Activated naive CD4-positive, alpha-beta T cell treated with anti-CD3 and anti-CD28 coated beads, Interleukin-2, amount 50 U/mL, for 72 hours (primary cell): ENCODE results near the gene ARHGAP25. TPM values are rescaled to one million over a fixed set of nuclear protein-coding genes. Genes with fewer than 3 reads are reported as not detected.
A peak's percentile ranks its signal among the peaks of the same experiment; 100 is the strongest.
"Not testable (repeated sequence)": the region's sequence is repeated elsewhere in the genome, so short reads cannot be mapped to it uniquely, and the experiment has no call there.

Experiments used
- ATAC-seq, 2 donors: fragments of 150-1000 bp; cut with Tn5 transposase; 2 replicates each; pipeline ENCODE4 v1.10.0; 2021; ENCODE audit warnings: mild to moderate bottlenecking in 2 of 2, moderate library complexity in 2 of 2
- DNase-seq, 2 donors: peaks; one replicate each; pipeline ENCODE4 v3.0.0; 2021 to 2022; ENCODE audit warnings: low spot score in 2 of 2
- H3K27ac Mint-ChIP-seq, 2 donors: one replicate each; pipeline ENCODE4 v1.8.0; 2022; ENCODE audit warnings: mild to moderate bottlenecking in 2 of 2, mixed read lengths in 2 of 2
- H3K36me3 Mint-ChIP-seq, 2 donors: one replicate each; pipeline ENCODE4 v1.8.0; 2022; ENCODE audit warnings: mixed read lengths in 2 of 2
- H3K9me3 Mint-ChIP-seq, 2 donors: one replicate each; pipeline ENCODE4 v1.8.0; 2022; ENCODE audit warnings: mixed read lengths in 2 of 2
- total RNA-seq, 2 donors: library from RNA; stranded (reverse); gene quantifications; one replicate each; pipeline ENCODE4 v1.2.3, GENCODE V29; 2022

Gene ARHGAP25
- total RNA-seq, 2 donors from 2014 or later = 37.7 to 43.0 TPM

DNA sequence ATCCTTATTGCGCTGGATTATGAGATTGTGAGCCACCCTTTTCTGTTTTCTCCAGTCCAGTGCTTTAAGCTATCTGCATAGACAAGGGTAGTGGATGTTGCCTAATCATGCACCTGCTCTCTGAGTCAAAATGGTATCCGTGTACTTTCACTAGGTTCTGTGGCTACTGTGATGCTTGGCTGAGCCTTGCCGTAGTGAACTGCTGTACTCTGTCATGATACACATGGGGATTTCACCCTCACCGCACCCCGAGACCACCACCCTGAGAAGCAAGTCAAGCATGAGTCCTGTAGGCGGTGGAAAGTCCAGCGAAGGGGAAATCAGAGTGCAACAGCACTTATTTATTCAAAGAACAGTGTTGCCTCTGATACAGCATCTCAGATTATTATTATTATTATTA, 55.0 kb downstream of the ARHGAP25 start:
- H3K36me3 Mint-ChIP-seq = peaks cover 12 to 26% of the 10 kb centered on the region in 2 donors
- peak overlapping the region; percentile 3 to 7 for H3K27ac Mint-ChIP-seq
- ATAC-seq = peak; percentile 91 to 95
- H3K9me3 Mint-ChIP-seq = no peaks in the 10 kb centered on the region
- DNase-seq = peak in 1 of 2 donors; percentile 27

DNA sequence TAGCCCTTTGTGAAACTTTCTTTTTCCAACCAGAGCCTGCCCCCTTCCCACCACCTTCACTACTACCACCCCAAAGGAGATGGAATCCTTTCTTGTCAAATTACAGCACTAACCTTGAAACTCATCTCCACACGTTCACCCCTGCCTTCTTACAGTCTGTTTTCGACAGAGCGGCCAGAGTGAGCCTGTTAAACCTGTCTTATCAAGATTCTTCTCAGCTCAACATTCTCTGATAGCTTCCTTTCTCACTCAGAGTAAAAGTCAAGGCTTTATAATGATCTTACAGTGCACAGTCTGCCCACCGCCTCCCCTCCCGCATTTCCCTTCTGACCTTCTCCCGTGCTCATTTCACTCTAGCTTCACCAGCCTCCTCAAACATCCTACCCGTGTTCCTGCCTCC, 56.0 kb downstream of the ARHGAP25 start:
- ATAC-seq (no peak), DNase-seq (no peak)
- Mint-ChIP-seq H3K9me3 (no peaks in the 10 kb centered on the region), H3K36me3 (peaks cover 12 to 36% of the 10 kb centered on the region in 2 donors), H3K27ac (peak overlapping the region; percentile 1 to 52)

DNA sequence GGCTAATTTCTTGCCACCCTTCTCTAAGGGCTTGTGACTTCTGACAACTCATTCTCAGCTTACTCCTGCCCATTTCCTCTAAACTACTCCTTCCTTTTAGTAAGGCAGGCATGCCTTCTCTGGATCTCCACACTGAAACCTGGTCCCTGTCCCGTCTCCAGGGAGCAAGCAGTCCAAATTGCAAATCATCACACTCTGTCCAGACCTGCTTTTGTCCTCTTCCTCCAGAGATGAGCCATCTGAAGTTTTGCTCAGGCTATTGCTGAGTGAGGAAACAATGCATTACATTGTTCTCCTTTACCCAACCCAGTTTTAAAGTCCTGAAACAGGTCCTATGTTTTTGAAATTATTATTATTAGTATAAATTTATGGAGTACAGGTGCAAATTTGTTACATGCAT, 57.3 kb downstream of the ARHGAP25 start:
- DNase-seq (no peak), ATAC-seq (no peak)
- Mint-ChIP-seq H3K9me3 (peaks cover 0 to 4% of the 10 kb centered on the region in 2 donors), H3K27ac (peak overlapping the region; percentile 22 to 57), H3K36me3 (peaks cover 21 to 47% of the 10 kb centered on the region in 2 donors)

DNA sequence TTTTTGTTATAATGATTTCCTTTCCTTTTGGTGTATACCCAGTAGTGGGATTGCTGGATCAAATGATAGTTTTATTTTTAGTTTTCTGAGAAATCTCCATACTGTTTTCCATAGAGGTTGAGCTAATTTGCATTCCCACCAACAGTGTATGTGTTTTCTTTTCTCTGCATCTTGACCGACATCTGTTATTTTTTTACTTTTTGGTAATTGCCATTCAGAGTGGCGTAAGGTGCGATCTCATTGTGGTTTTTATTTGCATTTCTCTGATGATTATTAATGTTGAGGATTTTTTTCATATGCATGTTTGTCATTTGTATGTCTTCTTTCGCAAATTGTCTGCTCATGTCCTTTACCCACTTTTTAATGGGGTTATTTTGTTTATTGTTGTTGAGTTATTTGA, 58.1 kb downstream of the ARHGAP25 start:
- H3K36me3 Mint-ChIP-seq = peaks cover 24 to 52% of the 10 kb centered on the region in 2 donors
- DNase-seq (no peak), ATAC-seq (no peak)
- peak overlapping the region in 1 of 2 donors; percentile 22 for H3K27ac Mint-ChIP-seq
- peaks cover 0 to 4% of the 10 kb centered on the region in 2 donors for H3K9me3 Mint-ChIP-seq

DNA sequence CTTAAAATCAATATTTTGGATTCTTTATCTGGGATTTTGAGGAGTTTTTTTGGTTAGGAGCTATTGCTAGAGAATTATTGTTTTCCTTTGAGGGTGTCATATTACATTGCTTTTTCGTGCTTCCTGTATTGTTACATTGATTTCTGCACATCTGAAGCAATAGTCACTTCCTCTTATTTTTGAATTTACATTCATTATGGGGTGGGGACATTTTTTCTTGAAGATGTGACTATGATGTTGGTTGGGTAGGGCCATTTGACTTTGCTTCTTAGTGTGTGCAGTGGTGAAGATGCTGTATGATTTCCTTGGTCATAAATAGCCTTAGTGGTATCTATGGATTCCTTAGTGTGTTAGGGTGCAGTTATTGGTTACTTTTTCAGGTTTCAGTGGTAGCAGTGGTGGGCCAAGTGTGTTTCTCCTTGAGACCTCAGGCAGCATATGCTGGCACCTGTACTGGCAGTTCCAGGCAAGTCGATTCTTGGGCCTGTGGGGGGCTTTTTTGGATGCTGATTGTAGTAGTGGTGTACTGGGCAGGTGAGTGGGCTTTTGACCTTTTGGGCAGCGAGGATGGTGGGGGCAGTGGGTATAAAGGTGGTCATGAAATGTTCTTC, 61.8 kb downstream of the ARHGAP25 start:
- DNase-seq = no peak
- peak; percentile 70 to 88 for ATAC-seq
- Mint-ChIP-seq H3K36me3 (peaks cover 38 to 63% of the 10 kb centered on the region in 2 donors), H3K9me3 (peaks cover 0 to 4% of the 10 kb centered on the region in 2 donors), H3K27ac (peak overlapping the region; percentile 64 to 82)

DNA sequence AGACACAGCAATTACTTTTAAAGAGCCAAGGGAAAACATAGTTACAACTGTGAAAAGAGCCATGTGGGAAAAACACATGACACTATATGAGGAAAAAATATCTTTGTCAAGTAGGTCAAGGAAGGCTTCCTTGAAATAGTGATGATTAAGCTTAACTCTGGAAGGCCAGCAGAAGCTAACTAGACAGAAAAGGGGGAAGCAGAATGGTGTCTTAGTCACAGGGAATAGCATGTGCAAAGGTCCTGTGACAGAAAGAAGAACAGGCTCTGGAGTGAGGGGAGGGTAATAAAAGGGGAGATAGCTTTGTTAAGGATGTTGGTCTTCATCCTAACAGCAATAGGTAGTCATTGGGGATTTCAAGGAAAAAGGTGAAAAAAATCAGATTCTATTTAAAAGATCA, 64.0 kb downstream of the ARHGAP25 start:
- Mint-ChIP-seq H3K36me3 (peaks cover 29 to 51% of the 10 kb centered on the region in 2 donors), H3K27ac (peak overlapping the region; percentile 36 to 79)

DNA sequence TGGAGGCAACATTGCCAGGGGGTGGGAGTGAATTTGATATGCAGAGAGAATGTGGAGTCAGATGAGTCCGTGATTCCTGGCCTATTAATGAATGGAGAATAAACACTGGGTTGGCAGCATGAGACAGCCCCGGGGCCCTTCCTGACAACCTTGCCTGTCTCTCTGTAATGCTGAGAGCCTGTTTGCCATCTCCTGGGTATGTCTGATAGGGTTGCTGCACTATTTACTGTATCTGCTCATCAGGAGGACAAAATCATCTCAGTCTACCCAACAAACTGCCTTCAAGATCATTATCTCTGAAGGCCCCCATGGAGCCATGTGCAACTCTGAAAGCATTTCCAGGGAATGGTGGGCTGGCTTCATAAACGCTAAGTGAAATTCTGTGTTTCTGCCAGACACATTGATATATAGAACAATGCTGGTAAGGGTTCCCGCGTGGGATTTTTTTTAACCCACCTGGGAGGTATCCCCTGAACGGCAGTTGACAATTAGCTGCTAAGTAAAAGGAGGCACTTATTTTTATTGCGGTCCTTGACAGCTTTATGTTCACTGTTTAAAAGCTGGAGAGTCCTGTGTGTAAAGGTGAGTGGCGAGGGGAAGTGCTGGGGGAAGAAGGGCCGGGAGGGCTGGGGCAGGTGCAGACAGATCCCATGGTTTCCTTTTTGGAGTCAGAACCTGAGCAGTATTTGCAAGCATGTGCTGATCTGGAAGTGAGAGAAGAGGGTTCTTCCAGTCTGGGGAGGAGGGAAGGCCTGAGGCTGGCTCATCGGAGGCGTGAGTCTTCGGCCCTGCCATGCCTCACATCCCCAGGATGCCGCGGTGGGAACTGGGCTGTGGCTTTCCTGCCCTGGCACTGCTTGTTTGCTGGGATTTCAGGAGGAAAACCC, 64.8 kb downstream of the ARHGAP25 start:
- peaks cover 29 to 50% of the 10 kb centered on the region in 2 donors for H3K36me3 Mint-ChIP-seq
- H3K9me3 Mint-ChIP-seq = peaks cover 0 to 4% of the 10 kb centered on the region in 2 donors
- DNase-seq (no peak), ATAC-seq (no peak)
- H3K27ac Mint-ChIP-seq = peak overlapping the region in 1 of 2 donors; percentile 36

More for the DNA sequence above, 64.0 kb downstream of the ARHGAP25 start:
- ATAC-seq (no peak), DNase-seq (no peak)
- peaks cover 0 to 4% of the 10 kb centered on the region in 2 donors for H3K9me3 Mint-ChIP-seq

DNA sequence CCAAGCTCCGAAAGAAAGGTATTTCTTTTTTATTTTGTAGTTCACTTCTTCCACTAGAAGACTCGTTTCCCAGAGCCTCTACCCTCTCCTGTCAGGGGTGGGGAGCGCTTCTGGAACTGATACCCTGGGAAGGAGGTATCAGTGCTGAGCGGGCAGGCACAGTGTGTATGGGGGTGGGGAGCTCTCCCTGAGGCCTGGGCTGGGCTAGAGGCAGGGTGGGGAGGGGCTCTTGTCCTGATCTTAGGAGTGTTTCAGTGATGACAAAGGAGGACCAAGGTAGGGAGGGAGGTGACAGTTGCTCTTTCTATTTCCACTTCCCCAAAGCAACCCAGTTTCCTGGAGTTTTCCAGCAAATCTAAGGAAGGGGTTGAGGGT, 65.4 kb downstream of the ARHGAP25 start:
- Mint-ChIP-seq H3K36me3 (peaks cover 29 to 44% of the 10 kb centered on the region in 2 donors), H3K27ac (peak overlapping the region; percentile 36 to 45), H3K9me3 (peaks cover 0 to 4% of the 10 kb centered on the region in 2 donors)
- no peak for DNase-seq
- ATAC-seq = no peak

DNA sequence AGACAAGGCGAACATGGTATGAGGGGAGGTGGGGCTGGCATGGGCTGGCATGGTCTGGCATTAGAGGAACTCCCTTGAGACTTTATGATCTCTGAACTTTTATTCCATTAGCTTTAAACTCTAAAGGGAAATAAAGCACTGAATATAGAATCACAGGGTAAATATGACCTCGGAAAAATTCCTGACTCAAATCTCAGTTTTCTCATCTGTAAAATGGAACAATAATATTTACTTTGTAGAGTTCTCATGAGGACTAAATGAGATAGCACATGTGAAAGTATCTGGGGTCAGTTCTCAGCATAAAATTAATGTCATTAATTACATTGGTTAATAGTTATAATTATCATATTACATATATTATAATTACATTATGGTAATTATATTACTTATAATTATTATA, 65.9 kb downstream of the ARHGAP25 start:
- no peak for DNase-seq
- H3K27ac Mint-ChIP-seq = peak overlapping the region; percentile 36 to 45
- ATAC-seq = no peak
- H3K36me3 Mint-ChIP-seq = peaks cover 29 to 39% of the 10 kb centered on the region in 2 donors
- peaks cover 0 to 4% of the 10 kb centered on the region in 2 donors for H3K9me3 Mint-ChIP-seq

DNA sequence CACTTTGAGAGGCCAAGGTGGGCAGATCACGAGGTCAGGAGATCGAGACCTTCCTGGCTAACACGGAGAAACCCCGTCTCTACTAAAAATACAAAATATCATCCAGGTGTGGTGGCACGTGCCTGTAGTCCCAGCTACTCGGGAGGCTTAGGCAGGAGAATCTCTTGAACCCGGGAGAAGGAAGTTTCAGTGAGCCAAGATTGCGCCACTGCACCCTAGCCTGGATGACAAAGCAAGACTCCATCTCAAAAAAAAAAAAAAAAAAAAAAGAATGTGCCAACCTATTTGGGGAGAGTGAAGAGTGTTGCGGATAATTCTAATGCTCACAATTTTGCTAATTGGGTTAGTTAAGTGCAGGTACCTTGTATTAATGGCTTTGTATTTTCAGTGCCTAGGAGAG, 67.5 kb downstream of the ARHGAP25 start:
- Mint-ChIP-seq H3K27ac (peak overlapping the region in 1 of 2 donors; percentile 54), H3K36me3 (peaks cover 20 to 27% of the 10 kb centered on the region in 2 donors)
- not testable (repeated sequence) for ATAC-seq, H3K9me3 Mint-ChIP-seq, DNase-seq

DNA sequence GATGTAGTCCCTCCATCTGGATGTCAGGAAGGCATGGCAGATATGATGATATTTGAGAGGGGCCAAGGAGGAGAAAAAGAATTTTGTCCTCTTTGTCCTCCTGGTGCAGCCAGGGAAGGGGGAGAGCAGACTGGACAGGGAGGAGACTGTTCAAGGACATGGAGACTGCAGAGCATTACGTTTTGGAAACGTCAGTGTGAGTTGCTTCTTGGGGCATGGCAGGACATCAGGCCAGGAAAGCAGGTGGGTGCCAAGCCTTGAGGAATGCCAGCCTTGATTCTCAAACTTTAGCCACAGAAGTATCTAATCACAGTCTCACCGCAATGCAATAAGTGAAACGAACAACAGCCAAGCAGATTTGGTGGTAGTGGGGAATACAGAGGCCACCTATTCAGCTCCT, 70.4 kb downstream of the ARHGAP25 start:
- ATAC-seq (no peak), DNase-seq (no peak)
- no peaks in the 10 kb centered on the region for H3K9me3 Mint-ChIP-seq
- H3K27ac Mint-ChIP-seq = peak overlapping the region; percentile 43 to 53
- H3K36me3 Mint-ChIP-seq = peaks cover 20 to 30% of the 10 kb centered on the region in 2 donors

DNA sequence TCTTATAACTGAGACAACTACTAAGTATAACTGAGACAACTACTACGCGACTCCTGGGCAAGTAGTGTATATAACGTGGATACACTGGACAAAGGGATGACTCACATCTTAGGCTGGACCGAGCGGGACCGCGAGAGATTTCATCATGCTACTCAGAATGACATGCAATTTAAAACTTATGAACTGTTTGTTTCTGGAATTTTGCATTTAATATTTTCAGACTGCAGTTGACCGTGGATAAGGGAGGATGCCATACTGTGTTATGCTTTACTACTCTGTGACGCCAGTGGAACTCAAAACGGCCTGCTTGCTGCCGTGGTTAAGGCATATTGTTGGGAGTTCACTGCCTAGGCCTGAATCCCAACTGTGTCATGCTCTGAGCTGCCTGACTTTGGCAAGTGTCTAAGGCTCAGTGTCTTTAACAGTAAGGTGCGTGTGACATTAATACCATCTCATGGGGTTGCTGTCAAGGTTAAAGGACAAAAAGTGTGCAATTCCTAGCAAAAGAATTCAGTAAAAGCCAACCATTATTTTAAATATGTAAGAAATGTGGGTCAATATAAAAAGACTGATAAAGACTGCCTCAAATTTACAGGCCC, 72.0 kb downstream of the ARHGAP25 start:
- ATAC-seq (no peak), DNase-seq (no peak)
- H3K9me3 Mint-ChIP-seq = no peaks in the 10 kb centered on the region
- peaks cover 14 to 24% of the 10 kb centered on the region in 2 donors for H3K36me3 Mint-ChIP-seq
- peak overlapping the region in 1 of 2 donors; percentile 35 for H3K27ac Mint-ChIP-seq

DNA sequence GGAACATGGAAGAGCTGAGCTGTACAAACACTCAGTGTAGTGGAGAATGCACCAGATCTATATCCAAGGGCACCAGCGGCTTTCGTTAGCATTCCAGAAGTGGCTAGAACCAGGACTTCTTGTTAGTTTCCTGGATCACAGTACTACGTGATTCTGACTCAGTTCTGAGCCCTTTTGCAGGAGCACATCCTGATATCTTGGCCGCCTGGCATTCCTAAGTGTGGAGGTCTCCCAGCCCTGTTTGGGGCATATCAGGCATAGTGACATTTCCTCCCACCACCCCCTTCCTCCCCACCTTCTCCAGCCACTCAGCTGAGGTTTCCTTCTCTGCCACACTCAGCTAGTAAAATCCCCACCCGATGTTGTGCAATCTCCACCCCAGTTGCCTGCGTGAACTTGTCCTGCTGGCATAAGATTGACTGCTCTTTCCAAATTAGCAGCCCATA, 73.2 kb downstream of the ARHGAP25 start:
- peak overlapping the region; percentile 40 to 64 for H3K27ac Mint-ChIP-seq
- H3K9me3 Mint-ChIP-seq = no peaks in the 10 kb centered on the region
- peaks cover 21 to 28% of the 10 kb centered on the region in 2 donors for H3K36me3 Mint-ChIP-seq
- no peak for DNase-seq
- peak in 1 of 2 donors; percentile 22 for ATAC-seq

DNA sequence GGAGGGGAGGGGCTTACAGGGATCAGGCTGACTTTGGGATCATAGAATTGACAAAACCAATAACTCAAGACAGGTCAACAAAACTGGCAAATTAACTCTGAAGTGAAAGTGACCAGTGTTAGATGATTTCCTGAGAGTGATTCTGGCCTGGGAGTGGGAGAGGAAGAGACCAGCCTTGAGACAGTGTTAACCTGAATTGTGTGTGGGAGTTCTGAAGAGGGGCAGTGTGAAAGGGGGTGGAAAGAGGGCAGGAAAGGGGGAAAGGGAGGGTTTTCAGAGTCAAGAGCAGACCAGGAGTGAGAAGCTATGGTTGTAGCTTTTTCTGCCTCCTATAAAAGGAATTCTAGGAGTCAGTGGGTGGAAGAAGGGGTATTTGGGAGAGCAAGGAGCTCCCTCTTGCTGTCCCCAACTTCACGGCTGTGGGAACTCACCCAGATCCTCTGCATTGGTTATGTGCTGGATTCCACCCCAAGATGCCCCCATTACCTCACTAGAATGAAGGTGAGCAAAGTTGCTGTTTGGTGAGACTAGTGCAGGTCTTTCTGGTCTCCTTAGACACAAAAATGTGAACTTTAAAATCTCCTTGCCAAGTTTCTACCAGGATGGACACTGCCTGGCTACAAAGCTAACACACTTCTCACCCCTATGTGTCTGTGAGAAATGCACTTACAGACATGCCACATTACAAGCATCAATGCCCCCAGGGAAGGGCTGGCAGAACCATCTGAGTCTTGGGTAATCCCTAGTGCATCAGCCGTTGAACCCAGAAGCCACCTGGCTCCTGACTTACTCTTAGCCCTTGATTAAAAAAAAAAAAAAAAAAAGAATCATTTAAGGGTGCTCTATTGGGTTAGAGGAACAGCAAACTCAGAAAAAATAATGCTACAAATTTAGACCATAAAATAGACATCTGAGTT, 75.0 kb downstream of the ARHGAP25 start:
- Mint-ChIP-seq H3K27ac (peak overlapping the region; percentile 57 to 64), H3K9me3 (no peaks in the 10 kb centered on the region), H3K36me3 (peaks cover 28 to 39% of the 10 kb centered on the region in 2 donors)
- ATAC-seq (no peak), DNase-seq (no peak)

DNA sequence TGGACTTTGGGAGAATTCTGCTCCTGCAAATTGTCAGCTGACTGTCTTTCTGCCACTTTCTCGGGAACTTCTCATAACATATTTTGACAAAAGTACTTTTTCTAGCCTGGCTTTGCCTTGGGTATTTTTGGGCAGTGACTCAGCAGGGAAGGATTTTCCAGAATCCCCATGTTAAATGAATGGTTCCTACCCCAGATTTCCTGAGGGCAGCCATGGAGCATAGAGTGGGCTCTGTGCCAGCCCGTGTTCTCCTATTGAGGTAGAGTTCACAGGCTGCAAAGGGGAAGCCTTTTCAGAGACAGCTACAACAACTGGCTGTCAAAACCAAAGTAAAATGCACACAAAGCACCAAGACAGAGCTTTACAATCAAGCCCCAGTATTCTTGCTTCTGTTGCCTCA, 76.8 kb downstream of the ARHGAP25 start:
- ATAC-seq (no peak), DNase-seq (no peak)
- peak overlapping the region; percentile 52 to 65 for H3K27ac Mint-ChIP-seq
- H3K9me3 Mint-ChIP-seq = no peaks in the 10 kb centered on the region
- H3K36me3 Mint-ChIP-seq = peaks cover 28 to 39% of the 10 kb centered on the region in 2 donors

DNA sequence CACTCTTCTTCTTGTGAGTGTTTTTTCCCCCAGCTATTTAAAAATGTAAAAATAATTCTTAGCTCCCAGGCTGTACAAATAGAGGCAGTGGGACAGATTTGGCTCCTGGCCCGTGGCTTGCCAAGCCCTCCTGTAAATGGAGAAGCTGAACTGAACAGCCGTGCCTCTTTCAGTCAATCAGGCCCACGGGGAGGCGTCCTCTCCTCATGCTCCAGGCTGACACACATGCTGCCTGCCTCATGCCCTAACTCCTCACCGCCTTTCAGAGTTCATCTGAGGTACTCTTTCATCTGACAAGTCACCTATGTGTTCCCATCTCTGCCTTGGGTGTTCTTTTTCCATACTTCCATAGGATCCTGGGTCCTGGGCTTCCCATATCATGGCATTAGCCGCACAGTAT, 77.6 kb downstream of the ARHGAP25 start:
- no peak for DNase-seq
- no peak for ATAC-seq
- Mint-ChIP-seq H3K9me3 (no peaks in the 10 kb centered on the region), H3K36me3 (peaks cover 26 to 37% of the 10 kb centered on the region in 2 donors), H3K27ac (peak overlapping the region; percentile 52 to 65)
